GM19023 (cell line): ENCODE results near the gene ARHGAP6.
"Not testable (repeated sequence)": the region's sequence is repeated elsewhere in the genome, so short reads cannot be mapped to it uniquely, and the experiment has no call there.

Experiments used
- ATAC-seq: cut with Tn5 transposase; IDR thresholded peaks from one replicate; pipeline ENCODE4 v1.9.1; 2021; ENCODE audit warnings: mild to moderate bottlenecking, moderate library complexity; ENCODE audit not compliant: unreplicated experiment

Gene ARHGAP6

GRCh38 chrX:11365426-11365825, 300.3 kb downstream of the ARHGAP6 start:
- no peak for ATAC-seq

DNA sequence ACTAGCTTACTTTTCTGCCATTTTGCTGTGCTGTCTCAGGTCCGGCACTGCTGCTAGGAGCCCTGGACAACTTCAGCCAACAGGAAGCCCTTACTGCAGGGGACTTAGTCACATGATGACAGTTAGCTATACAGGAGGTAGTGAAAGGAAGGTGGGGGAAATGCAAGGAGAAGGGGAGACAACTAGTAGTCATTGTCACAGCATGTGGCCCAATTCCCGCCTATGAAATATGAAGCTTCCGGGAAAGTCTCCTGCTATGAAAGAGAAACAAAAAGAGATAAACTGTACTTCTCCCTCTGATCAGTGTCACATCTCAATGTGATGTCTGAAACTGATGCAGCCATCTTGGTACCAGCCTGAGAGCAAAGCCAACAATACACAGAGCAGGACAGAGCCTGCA, 300.9 kb downstream of the ARHGAP6 start:
- ATAC-seq, result no peak

GRCh38 chrX:11363825-11364224, 301.9 kb downstream of the ARHGAP6 start:
- not testable (repeated sequence) for ATAC-seq

GRCh38 chrX:11363069-11363594, 302.6 kb downstream of the ARHGAP6 start:
- ATAC-seq, result peak; percentile 97

GRCh38 chrX:11361666-11362065, 304.1 kb downstream of the ARHGAP6 start:
- ATAC-seq, result not testable (repeated sequence)

DNA sequence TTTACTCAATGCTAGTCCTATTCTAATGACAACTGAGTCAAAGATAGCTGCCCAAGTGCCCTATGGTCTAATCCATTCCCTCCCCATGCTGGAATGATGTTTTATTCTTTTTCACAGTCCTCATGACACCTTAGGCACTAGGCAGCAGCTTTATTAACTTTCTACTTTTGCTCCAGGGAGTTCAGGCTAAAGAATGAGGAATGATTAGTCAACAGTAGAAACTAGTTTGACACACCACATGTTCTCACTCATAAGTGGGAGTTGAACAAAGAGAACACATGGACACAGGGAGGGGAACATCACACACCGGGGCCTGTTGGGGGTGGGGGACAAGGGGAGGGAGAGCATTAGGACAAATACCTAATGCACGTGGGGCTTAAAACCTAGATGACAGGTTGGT, 309.8 kb downstream of the ARHGAP6 start:
- ATAC-seq, result not testable (repeated sequence)

GRCh38 chrX:11355259-11355909, 310.3 kb downstream of the ARHGAP6 start:
- no peak for ATAC-seq

DNA sequence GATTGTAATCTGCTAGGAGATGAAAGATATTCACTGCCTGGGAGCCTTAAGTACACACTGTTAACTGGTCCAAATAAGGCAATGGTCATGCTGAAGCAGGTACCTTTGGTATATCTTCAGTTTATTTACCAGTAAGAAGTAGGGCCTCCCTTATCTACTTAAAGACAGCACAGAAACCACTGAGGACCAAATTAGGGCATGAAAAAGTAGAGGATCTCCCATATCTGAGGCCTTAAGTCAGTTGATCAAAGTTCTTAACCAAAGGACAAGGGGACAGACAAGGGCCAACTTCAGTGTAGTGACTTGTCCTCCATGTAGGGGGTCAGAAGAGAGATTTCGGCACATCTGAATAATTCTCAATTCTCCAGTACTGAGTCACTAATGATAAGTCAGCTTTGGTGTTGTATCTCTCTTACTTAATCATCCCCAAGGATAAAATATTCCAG, 313.4 kb downstream of the ARHGAP6 start:
- ATAC-seq, result no peak

DNA sequence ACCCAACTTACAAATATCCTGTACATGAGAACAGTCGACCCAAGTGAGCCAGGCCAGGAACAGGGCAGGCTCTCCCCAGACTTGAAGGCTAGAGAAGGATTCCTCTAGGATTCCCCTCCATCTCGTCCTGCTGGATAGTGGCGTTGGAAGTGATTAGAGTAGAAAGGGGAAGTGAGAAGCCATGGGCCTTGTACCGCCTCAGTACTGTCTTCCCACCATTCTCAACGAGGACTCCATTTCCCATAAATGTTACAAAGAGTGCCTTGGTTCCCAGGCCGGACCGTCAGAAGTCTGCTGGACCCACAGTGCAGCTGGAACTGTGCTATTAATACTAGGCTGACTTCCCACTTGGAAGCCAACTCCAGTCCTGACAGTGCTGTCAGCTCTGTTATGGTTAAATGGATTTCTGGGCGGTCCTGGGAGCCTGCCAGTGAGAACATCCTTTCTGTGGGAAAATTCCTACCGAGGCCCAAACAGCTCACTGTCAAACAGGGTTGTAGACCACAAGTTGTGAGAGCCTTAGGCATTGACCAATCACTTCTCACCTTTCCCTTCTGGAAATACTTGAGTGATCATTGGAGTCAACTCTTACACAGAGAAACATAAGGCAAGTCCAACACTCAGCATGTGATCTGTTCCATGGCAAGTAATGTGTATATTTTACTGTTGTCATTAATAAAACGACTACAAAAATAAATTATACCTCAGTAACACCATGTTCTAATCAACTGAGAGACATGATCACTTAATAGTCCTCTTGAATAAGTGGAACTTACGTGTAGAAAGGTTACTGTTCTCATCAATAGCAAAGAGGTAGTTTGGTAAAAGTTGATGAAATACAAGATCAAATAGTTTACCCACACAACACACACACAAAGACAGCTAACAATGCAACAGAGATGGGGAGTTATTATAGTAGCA, 314.1 kb downstream of the ARHGAP6 start:
- ATAC-seq, result no peak

DNA sequence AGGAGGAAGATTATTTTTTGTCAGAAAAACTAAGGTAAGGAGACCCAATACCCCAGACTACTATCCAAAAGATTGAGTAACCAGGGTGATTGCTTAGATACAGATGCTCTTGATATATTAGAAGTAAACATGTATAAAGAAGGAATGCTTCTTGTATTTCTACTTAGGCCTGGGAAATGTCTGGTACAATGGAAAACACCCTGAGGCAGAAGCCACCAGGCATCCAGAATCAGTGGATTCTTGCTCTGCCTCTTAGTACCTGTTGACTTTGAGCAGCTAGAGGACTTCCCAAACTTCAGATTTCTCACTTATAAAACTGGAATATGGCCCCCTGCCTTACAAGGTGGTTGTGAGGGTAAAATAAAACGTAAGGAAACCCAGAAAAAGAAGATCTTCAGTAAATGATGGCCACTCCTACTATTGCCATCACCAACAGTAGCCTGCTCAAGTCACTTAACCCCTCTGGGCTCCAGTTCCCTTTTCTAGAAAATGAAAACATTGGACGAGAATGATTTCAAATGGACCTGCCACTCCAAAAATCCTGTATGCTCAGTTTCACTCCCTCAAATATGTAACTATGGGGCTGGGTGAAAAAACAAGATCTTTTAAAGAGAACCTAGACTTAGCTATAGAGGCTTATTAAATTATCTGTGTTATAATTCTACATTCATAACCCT, 315.9 kb downstream of the ARHGAP6 start:
- no peak for ATAC-seq

- ATAC-seq, result no peak
Measured at GRCh38 chrX:11349020-11349419, 316.7 kb downstream of the ARHGAP6 start.

GRCh38 chrX:11347300-11347699, 318.4 kb downstream of the ARHGAP6 start:
- ATAC-seq, result no peak

DNA sequence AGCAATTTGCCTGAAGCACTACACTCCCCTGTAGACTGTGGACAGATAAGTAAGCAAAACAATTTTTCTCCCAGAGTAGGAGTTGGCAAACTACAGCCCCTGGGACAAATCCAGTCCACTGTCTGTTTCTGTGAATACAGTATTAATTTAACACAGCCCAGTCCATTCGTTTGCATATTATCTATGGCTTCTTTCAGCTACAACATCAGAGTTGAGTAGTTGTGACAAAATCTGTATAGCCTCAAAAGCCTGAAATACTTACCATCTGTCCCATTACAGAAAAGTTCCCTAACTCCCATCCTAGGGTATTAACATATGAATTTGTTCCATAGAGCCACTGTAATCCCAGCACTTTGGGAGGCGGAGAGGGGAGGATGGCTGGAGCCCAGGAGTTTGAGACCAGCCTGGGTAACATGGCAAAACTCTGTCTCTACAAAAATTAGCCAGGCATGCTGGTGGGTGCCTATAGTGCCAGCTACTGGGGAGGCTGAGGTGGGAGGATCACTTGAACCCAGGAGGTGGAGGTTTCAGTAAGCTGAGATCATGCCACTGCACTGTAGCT, 319.5 kb downstream of the ARHGAP6 start:
- ATAC-seq, result no peak

- no peak for ATAC-seq
Measured at GRCh38 chrX:11342673-11343072, 323.0 kb downstream of the ARHGAP6 start.

DNA sequence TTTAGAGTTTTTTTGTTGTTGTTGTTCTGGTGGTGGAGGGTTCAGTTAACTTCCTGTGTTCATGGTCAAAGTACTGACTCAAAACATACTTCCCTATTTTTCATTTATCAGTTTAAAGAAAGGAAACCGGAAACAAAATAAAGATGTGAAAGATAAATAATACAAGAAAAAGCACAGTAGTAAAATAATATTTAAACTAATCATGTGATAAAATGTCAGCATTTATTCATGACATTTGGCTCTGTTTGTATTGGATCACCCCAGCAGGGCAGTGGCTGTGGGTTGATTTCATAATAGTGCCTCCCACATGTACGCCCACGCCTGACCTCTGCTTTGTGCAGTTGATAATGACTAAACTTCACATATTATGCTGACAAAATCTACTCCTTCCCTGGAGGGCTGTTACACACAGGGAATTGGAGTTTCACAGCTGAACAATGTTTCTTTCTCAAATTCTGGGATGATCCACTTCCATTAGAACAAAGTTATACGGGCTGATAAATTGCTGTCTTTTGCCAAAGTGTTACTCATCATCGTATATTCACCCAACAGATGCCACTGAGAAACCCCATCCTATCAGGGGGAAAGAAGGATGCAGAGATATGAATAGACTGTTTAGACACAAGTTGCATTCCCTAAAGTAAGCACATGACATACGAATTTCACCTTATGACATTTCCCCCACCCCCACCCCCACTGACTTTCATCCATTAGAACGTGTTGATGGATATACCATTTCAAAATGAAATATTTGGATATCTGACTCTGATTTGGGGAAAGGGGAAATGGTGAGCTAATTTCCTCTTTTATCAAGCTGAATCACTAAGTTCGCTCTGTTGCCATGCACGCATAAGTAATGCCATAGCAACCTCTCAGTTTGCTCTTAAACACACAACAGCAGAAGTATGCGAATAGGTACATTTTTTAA, 324.2 kb downstream of the ARHGAP6 start:
- no peak for ATAC-seq

DNA sequence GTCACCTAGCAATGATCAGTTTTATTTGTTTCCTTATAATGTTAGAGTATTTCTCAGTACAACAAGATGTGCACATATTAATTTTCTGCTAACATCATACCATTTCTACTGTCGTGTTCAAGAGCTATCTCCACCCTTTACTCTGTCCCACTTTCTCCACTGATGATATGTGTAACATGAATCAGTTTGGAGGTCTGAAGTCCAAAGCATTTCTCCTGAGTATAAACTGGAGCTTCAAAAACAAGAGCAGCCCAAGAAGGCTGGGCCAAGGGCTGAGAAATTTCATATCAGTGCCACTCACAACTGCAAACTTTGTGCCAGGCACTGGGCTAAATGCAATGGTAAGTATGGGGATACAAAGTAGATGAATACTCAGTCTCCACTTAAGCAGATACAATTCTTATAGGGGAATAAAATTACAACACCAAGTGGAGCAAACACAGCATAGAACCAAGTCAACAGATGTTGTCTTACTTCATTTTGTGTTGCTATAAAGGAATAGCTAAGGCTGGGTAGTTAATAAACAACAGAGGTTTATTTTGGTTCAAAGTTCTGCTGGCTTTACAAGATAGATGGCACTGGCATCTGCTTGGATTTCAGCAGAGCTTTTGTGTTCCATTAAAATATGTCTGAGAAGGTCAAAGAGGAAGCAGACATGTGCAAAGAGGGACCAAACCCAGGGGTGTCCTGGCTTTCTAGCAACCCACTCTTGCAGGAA, 328.3 kb downstream of the ARHGAP6 start:
- no peak for ATAC-seq

DNA sequence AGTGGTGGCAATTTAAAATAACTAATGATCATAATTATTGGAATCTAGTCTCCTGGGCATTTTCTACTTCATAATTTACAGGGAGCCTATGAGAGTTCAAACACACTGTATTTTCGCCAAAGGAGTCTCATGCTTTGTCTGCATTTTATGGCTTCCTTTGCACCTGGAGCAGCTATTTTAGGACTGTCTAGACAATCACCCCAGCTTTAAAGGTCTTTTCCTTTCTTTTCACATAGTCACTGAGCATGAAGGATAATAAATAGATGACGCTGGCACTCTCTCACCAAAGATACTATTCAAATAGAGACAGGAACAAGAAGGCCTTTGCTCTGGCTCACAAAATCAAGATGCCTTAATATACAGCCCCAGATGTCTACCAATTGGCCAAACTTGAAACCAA, 329.5 kb downstream of the ARHGAP6 start:
- ATAC-seq, result no peak

DNA sequence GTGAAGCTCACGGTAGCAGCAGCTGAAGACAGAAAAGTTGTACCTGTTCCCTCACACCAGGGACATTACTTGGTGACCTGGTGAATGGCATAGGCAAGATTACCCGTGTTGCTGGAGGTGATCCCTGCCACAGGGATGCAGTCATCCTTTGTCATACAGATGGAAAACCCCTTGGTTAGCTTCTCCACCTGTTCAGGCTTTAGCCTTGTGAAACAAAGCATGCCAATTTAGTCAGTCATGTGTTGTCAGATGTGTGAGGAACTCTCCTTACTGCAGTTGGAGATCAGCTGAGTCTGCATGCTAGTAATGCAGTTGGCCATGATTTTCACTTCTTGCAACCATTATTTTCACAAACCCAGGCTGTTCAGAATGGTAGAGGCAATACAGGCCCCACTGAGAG, 331.6 kb downstream of the ARHGAP6 start:
- ATAC-seq, result no peak

- ATAC-seq, result no peak
Measured at GRCh38 chrX:11331788-11332187, 333.9 kb downstream of the ARHGAP6 start.
